GM20431 (cell line): Measurements from ENCODE around the gene NOX3.

Source experiments
- in situ Hi-C: fragments of 300-500 bp; cut with MseI, MboI; formaldehyde crosslinking; loops from one replicate; pipeline ENCODE4 v1.15.0; 2020; ENCODE audit warnings: low sequenced_read_pairs; ENCODE audit not compliant: unreplicated experiment

Gene NOX3

DNA sequence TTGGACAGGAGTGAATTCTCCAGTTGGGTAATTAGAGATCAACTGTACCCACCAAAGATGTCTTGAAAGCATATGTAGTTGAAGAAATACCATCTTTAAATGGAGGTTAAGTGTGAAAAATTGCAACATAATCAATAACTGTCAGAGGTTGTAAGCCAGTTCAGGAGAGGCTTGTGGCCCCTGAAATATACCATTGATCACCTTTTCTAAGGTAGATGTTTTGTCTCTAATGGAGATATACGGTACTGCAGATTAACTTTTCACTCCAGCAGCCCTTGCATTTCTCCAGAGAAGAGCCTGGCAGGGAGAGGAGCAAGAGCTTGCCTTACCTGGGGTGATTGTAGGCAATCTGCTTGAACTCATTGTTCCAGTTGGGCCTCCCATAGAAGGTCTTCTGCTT is 48.8 kb downstream of the NOX3 start:
- in situ Hi-C loops: no loop called here

DNA sequence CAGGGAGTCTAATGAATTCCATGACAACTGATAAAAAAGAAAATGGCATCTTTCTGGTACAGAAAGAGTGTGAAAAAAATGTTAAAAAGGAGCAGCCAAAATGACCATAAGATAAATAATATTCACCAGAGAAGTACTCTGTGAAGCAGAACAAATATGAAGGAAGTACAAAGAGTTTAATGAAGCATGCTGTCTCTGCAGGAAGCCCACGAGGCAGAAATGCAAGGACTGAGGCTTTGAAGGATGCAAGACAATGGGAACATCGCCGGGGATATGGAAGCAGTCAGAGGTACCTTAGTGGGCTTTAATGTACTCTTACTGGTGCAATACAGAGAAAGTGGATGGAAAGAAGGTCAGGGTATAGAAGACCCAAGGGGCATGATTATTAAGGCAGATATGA is 50.7 kb downstream of the NOX3 start:
- in situ Hi-C loops: no loop called here

DNA sequence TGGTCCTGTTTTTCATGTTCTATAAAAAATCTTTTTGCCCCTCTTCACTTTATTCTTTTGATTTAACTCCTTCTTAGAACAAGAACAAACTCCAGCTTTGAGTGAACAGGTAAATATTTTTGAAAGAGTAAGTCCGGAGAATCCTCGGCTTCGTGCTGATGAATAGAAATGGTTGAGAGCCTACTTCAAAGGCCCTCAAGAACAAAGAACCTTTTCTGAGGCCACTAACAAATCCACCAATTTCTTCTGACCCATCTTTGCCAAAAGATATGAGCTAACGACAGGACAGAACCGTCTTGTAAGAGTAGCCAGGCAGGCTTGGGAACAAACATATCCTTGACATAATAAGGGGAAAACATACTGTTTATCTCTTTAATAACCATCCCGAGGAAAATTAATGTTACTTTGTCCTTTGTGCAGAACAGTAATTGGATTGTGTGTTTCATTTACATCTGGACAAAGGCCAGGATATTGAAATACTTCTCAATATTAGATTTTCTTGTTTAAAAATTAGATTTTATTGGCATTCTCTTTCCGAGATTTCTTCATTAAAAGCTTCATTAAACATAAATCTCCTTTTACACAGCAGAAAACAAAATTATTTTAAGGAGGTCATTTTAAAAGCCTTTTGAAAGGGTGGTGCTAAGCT is 52.9 kb downstream of the NOX3 start:
- in situ Hi-C loops: no loop called here

DNA sequence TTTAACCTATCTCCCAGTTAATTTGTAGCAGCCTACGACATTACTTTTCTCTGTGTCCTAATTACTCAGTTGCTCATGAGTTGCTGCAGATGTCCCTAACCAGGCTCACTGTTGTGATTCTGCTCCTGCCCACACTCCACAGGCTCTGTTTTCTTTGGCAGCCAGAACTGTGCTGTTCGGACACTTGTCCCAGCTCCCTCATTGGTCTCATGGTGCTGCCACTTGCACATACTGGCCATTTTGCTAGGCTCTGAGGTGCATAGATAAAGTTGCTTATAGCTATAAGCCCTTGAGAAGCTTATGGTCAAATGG is 55.0 kb downstream of the NOX3 start:
- in situ Hi-C loops: no loop called here

DNA sequence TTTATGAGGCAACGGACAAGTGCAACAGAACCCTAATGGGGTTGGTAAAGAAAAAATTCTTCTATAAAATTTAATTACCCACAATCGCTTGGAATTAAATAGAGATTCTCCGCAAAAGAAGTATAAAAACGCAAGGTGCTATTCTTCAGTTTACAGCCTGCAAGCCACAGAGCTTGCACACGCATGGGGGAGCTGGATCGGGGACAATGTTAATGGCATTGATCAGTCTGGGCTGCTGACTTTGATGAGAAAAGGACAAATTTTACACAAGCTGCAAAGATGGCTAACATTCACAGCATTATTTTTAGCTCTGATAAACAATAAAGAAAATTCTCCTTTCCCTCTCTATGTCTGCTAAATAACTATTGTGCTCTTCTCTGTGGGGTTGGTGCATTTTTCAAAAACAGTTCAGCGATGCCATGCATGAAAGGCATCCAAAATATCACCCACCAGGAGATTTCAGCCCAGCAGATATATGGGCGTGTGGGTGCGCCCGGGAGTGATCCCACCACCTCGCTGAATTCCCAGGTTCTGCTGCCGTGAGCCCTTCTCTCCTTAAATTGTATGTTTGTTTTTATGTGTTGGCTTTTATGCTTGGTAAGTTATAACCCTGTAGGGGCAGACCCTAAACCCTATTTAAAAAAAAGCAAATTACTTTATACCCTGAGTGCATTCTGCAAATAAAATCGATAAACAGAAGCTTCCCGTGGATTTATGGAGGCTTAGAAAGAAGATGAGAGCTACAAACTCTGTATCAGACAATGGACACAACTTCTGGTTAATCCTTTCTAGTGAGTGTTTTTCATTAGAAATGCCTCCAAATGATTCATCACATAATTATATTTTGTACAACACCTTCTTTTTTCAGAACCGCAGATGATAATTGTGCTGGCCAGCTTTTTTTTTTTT is 55.6 kb downstream of the NOX3 start:
- in situ Hi-C loops: no loop called here

DNA sequence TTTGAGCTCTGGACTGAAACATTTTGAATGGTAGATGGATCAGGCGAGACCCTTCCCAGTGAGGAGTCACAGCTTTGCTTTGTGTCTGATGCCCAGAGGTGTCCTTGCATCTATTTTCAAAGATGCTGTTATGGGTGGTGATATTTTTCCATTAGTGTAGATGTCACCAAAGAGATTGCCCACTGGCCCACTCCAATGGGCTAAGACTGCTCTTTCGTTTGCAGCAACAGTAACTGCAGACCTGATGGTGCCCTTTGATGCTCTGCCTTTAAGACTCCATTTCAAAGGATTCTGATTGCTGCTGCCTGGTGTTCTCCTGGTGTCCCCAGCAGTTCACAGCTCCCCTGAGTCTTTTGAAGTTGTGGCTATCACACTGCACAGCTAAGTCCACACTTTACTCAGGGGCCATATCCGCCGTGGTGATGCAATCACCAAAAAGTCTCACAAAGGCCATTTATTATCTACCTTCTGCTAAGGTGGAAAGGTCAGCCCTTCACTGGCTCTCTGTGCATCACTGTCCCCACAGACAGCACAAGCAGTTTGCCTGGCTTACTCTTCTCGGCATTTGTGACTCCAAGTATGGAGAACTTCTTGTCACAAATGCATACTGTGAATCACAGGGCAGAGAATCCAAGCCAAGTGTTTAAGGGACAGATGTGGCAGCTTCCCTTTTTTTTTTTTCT is 56.4 kb downstream of the NOX3 start:
- in situ Hi-C loops: no loop called here

DNA sequence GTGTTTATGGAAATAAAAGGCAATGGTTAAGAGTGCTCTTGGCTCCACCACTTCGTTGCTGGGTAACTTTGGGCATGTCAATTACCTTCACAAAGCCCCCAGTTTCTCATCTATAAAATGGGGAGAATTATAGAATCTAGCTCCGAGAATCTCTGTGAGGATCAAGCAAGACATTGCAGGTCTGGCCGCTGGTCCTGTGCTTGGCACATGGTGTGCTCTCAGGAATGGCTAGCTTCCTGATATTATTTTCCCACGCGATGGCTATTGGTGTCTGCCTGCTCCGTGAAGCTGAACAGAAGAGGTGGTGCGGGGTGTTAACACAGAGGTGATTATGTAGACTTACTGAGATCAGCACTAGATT is 57.0 kb downstream of the NOX3 start:
- in situ Hi-C loops: no loop called here

DNA sequence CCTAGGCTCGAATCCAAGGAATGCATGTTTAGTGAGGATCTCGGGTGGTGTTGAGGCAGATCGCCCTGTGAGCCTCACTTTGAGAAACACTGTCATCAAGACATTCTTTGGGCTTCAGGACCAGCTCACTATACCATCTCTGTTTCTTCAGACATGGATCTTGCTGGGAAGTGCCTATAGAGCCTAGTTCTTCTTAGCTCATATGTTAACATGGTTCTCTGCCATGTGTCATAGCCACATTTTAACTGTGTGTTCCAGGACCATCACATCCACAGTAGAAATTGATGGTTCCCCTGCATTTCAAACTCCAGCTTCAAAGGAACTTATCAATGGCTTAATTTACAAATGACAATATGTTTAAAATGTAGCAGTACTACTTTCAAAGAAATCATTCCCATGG is 57.4 kb downstream of the NOX3 start:
- in situ Hi-C loops: no loop called here

DNA sequence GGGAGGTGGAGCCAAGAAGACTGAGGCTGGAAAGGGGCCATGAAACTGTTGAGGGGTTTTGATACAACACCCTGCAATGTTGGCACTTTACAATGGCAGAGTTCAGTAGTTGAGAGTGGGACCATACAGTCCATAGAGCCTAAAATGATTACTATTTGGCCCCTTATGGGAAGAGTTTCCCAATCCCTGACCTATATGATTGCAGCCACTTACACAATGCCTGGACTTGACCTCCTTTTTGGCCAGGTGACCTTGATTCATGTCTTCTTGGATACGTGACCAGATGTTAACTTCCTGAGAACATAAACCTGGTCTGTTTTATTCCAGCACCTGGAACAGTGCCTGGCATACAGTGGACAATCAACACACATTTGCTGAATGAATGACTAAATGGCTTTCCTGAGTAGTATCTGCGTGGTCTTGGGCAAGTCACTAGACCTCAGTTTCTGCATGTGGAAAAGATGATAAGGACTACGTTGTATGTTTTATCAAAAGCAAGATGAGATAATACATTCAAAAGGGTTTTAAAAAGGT is 58.4 kb downstream of the NOX3 start:
- in situ Hi-C loops: no loop called here

DNA sequence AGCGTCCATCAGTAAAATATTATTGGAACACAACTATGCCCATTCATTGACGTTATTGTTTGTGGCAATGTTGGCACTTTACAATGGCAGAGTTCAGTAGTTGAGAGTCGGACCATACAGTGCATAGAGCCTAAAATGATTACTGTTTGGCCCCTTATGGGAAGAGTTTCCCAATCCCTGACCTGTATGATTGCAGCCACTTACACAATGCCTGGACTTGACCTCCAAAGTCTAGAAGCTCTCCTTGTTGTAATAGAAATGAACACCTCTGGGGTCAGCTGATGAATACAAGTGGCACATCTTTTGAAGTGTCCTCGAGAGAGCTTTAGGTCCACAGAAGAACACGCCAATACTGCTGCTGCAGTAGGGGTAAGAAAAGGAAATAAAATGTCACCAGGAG is 59.0 kb downstream of the NOX3 start:
- in situ Hi-C loops: no loop called here

DNA sequence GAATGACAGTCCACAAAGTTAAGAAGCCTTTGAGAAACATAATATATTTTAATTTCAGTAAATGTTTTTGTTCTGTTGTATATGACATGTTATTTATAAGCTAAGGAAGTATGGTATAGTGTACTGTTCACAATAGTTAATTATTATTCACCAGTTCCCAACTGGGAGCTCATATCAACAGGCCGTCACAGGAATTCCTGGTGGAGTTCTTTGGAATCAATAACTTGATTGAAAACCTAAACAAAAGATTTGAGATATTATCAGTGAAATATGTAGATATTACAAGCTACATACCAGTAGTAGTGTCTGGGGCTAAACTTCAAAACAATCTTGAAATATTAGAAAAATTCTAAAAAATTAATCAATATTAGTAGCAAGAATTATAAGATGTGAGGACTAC is 60.3 kb downstream of the NOX3 start:
- in situ Hi-C loops: no loop called here

DNA sequence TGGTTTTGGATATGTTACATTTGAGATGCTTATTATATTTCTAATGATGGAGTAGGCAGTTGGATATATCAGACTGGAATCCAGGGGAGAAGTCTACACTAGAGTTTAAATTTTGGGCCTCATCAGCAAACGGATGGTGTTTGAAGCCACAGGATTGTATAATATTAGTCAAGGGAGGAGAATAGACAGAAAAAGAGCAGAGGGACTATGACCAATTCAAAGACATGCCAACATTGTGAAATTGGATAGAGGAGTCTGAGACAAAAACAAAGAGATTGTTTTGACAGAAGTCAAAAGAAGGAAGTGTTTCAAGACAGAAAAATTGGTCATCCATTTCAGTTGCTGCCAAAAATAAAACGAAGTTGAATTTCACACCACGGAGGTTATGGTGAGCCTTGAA is 66.5 kb downstream of the NOX3 start:
- in situ Hi-C loops: no loop called here

DNA sequence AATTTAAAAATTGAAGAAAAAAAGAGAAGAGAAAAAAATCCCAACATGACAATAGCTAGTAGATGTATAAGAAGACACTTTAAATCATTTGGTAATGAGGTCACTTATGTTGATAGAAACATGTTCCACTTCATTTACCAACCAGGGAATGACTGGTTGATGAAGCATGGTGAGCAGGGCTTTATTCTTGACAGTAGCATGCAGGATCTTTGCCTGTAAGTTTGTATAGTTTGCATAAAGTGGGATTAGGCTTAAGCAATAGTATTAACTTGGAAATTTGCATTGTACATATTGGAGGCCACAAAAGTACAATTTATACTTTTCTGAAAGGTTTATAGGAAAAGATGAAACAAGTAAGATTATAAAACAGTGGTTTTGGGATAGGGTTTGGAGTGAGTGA is 67.0 kb downstream of the NOX3 start:
- in situ Hi-C loops: no loop called here

DNA sequence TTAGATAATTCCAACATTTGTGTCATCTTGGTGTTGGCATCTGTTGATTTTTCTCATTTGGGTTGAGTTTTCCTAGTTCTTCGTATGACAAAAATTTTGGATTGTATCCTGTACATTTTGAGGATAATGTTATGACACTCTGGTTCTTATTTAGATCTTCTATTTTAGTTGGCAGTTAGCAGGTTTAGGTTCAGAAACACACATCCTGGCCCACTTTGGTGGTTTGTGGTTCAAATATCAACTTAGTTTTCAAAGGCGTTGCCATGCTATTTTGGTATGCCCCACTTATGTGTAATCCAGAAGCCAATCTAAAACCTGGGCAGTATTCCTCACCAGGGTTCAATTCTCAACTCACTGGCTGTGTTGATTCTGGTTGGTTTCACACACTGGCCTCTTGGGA is 68.2 kb downstream of the NOX3 start:
- in situ Hi-C loops: no loop called here

DNA sequence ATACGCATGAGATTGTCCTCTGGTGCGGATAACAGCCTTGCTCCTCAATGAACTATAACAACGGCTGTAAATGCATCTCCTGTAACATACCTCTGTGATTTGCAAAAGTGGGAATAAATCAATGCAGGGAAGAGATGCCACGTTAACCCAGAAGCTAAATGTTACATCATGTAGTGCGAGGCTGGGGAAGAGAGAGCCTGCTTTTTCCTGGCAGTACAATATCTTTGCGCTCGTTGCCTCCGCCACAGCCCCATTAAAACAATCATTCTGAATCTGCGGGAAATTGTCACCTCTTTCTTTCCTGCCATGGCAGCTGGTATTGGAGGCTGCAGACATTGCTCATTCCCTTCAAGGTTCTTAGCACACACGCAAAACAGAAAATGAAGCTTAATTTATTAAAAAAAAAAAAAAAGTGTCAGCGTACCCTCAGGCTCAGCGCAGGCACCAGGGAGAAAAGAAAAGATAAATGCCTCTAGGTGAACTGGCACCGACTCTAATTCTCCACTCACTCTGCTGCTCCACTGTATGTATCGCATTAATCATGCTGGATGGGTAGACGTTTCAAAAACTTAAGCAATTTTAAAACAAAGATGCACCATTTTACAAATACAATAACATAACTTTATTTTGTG is 71.2 kb downstream of the NOX3 start:
- in situ Hi-C loops: no loop called here

DNA sequence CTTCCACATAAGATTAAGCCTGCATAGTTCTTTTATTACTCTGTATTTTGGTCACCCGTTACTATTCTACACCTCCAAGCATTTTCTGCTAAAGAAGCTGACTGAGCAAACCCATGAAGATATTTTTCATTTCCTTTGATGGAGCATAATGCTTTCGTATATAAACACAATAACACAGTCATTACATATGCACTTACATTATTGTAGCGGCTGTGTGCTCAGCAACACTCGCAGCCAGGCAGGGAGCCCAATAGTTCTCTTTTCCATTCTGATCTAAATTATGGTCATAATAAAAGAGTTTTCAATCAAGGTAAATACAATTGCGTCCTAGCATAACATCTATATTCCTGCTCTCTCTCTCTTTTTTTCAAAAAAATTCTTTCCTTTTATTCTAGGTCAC is 71.7 kb downstream of the NOX3 start:
- in situ Hi-C loops: no loop called here

DNA sequence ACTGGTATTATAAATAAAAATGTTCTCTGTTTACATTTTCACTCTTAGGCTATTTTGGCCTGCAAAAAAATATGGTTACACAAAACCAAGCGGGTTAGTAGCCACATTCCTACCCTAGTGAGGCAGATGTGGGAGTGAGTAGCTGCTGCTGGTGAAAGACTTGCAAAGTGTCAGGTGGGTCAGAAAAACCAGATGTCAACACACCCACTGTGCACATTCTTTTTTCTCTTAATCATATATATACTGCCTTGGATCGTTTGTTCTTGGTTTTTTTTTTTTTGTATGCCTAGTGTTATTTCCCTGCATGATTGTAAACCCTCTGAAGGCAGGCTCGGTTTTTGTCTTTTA is 73.3 kb downstream of the NOX3 start:
- in situ Hi-C loops: no loop called here

DNA sequence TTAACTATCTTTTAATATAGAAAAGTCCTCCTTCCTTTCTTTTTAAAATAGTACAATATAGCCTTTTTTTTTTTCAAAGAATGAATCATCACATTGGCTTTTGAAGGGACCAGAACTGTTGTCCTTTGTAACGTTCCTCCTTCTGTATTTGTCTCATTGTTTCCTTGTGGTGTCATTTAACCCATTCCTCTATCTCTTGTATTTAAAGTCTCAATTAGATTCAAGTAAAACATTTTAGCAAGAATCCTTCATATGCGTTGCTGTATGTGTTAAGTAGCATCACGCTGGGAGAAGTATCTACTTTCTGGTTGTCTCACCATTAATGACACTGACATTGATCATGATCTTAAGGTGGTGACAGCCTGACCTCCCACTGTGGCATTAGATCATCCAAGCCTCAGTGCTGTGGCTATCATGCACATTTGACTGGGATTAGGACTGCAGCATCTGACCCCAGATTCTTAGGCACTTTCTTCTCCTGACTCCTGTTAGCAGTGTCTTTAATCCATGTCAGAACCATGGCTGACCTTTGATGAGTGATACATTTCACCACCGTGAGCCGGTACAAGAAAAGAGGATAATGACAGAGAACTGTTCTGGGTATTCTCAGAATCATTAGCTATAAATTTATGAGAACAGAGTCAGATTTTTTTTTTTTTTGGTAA is 73.8 kb downstream of the NOX3 start:
- in situ Hi-C loops: no loop called here

DNA sequence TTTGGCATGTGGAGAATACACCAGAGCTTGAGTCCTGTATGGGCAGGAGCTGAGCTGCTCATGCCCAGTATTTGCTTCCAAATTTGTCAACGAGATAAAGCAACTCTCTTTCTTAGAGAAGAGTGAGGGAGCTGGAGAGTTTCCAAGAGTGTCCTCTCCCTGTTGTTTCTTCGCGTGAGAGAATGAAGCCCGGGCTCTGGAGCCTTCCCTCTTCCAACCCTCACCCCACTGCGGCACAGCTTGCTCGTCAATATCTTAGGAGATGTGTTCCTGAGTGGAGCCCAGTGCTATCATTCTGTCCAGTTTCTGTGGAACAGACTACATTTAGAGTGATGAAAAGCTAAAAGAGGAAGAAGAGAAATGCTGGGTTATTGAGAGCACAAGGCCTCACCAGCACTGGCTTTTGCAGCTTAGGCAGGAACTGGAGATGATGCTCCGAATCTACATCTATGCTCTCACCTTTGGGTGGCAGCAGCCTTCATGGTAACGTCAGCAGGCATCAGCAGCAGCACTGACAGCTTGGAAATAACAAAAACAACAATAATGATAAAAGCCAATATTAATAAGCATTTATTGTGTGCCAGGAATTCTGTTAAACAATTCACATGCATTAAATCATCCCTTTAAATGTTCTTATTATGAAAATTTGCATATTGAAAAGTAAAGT is 74.8 kb downstream of the NOX3 start:
- in situ Hi-C loops: no loop called here

DNA sequence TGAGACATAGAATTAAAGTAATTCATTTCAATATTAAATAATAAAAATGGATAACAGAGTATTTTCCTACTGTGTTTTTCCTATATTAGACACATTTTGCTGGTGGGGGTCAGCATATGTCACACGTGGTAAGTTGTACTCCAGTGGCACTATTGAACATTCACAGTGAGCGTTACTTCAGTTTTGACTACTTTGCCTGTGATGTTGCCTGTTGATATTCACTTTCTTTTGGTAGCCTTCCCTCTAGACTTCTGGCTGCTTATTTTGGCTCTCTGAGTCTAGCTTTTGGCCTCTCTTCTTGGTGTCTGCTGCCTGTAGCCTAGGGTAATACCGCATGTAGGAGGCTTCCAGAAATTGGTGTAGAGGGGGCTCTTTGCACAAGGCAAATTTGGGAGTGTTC is 76.9 kb downstream of the NOX3 start:
- in situ Hi-C loops: no loop called here
